SK-N-SH treated with all-trans-retinoic acid at 6 μM for 48 hours (cell line): ENCODE measurements around the gene SLC7A1.

Experiments used
- ATAC-seq: fragments of 200-7000 bp; cut with Tn5 transposase; 3 replicates; pipeline ENCODE4 v1.9.1; 2020; ENCODE audit warnings: mild to moderate bottlenecking, moderate library complexity
- ESRRG ChIP-seq: fragments of 250-450 bp; sonication (Bioruptor Pico); IDR thresholded peaks from 2 replicates; pipeline ENCODE4 v1.6.1; 2021; ENCODE audit warnings: mild to moderate bottlenecking
- GLIS3 ChIP-seq: fragments of 250-450 bp; sonication (Bioruptor Pico); IDR thresholded peaks from 2 replicates; pipeline ENCODE4 v1.5.0; 2020; ENCODE audit warnings: mild to moderate bottlenecking, moderate library complexity
- ISL1 ChIP-seq: fragments of 250-450 bp; sonication (Bioruptor Pico); IDR thresholded peaks from 2 replicates; pipeline ENCODE4 v2.1.2; 2022; ENCODE audit warnings: mild to moderate bottlenecking, moderate library complexity
- OSR1 ChIP-seq: fragments of 250-450 bp; sonication (Bioruptor Pico); IDR thresholded peaks from 2 replicates; pipeline ENCODE4 v1.8.0; 2022; ENCODE audit warnings: moderate library complexity, mild to moderate bottlenecking, inconsistent platforms
- PPARA ChIP-seq: fragments of 250-450 bp; sonication (Bioruptor Pico); IDR thresholded peaks from 2 replicates; pipeline ENCODE4 v1.5.0; 2020; ENCODE audit warnings: mild to moderate bottlenecking, borderline replicate concordance
- RARB ChIP-seq: fragments of 250-450 bp; sonication (Bioruptor Pico); IDR thresholded peaks from 2 replicates; pipeline ENCODE4 v1.8.0; 2021; ENCODE audit warnings: mild to moderate bottlenecking, moderate library complexity
- SNAI2 ChIP-seq: fragments of 250-450 bp; sonication (Bioruptor Pico); IDR thresholded peaks from 2 replicates; pipeline ENCODE4 v1.5.0; 2020; ENCODE audit warnings: mild to moderate bottlenecking, moderate library complexity
- TCF4 ChIP-seq: fragments of 250-450 bp; sonication (Bioruptor Pico); IDR thresholded peaks from 2 replicates; pipeline ENCODE4 v1.8.0; 2021; ENCODE audit warnings: mild to moderate bottlenecking, moderate library complexity, borderline replicate concordance
- TOX ChIP-seq: fragments of 250-450 bp; sonication (Bioruptor Pico); IDR thresholded peaks from 2 replicates; pipeline ENCODE4 v1.8.0; 2021; ENCODE audit warnings: mild to moderate bottlenecking, moderate library complexity, borderline replicate concordance
- ZC3H10 ChIP-seq: fragments of 250-450 bp; sonication (Bioruptor Pico); IDR thresholded peaks from 2 replicates; pipeline ENCODE4 v1.5.1; 2021; ENCODE audit warnings: mild to moderate bottlenecking, moderate library complexity
- ZFP3 ChIP-seq: fragments of 250-450 bp; sonication (Bioruptor Pico); IDR thresholded peaks from 2 replicates; pipeline ENCODE4 v1.5.0; 2020; ENCODE audit warnings: mild to moderate bottlenecking, moderate library complexity
- ZFP30 ChIP-seq: fragments of 450-650 bp; formaldehyde crosslinking; IDR thresholded peaks from 2 replicates; pipeline ENCODE4 v1.5.0; 2022; ENCODE audit warnings: mild to moderate bottlenecking, moderate library complexity
- ZNF565 ChIP-seq: fragments of 450-650 bp; formaldehyde crosslinking; conservative IDR thresholded peaks from 2 replicates; pipeline ENCODE4 v1.5.0; 2020; ENCODE audit warnings: low read depth, mild to moderate bottlenecking, moderate library complexity
- ZNF70 ChIP-seq: fragments of 450-650 bp; formaldehyde crosslinking; IDR thresholded peaks from 2 replicates; pipeline ENCODE4 v1.5.0; 2020; ENCODE audit warnings: mild to moderate bottlenecking, moderate library complexity
- ZNF8 ChIP-seq: fragments of 450-650 bp; formaldehyde crosslinking; IDR thresholded peaks from 2 replicates; pipeline ENCODE4 v1.5.0; 2020; ENCODE audit warnings: mild to moderate bottlenecking, moderate library complexity
- TF ChIP-seq, protein P1 (sequence below): fragments of 250-450 bp; sonication (Bioruptor Pico); IDR thresholded peaks from 2 replicates; pipeline ENCODE4 v1.5.1; 2021; ENCODE audit warnings: mild to moderate bottlenecking, moderate library complexity
- TF ChIP-seq, protein P2 (sequence below): fragments of 250-450 bp; sonication (Bioruptor Pico); IDR thresholded peaks from 2 replicates; pipeline ENCODE4 v1.5.1; 2020; ENCODE audit warnings: low read depth, mild to moderate bottlenecking, moderate library complexity
- TF ChIP-seq, protein P3 (sequence below): fragments of 250-450 bp; sonication (Bioruptor Pico); IDR thresholded peaks from 2 replicates; pipeline ENCODE4 v1.5.0; 2020; ENCODE audit warnings: mild to moderate bottlenecking, moderate library complexity
- TF ChIP-seq, protein P4 (sequence below): fragments of 250-450 bp; sonication (Bioruptor Pico); IDR thresholded peaks from 2 replicates; pipeline ENCODE4 v1.8.0; 2020; ENCODE audit warnings: mild to moderate bottlenecking, moderate library complexity, borderline replicate concordance

The SLC7A1 gene

DNA sequence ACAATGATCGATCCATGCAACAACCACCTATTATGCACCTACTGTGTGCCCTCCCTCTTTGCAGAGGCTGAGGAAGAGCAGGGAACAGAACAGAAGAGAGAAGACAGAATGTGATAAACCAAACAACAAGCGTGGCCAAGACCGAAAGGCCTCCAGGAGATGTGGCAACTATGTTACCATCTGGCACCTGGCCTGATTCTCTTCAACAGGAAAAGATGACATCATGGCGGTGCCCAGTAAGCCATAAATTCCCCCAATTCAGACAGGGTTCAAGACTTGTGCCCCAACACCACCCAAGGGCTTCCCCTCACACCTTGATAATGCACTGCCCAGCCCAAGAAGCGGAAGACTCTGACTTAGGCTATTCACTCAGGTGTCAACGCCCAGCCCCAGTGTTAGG lies 44.3 kb downstream of the SLC7A1 start:
- no peak for ATAC-seq
- TF ChIP-seq ZC3H10 (CRISPR knock-in tag) (no peak), ZFP3 (CRISPR knock-in tag) (no peak), ISL1 (CRISPR knock-in tag) (no peak), ESRRG (CRISPR knock-in tag) (no peak), PPARA (CRISPR knock-in tag) (no peak), ZNF565 (CRISPR knock-in tag) (no peak), GLIS3 (no peak), TOX (CRISPR knock-in tag) (no peak)
- TF ChIP-seq, protein P1, sequence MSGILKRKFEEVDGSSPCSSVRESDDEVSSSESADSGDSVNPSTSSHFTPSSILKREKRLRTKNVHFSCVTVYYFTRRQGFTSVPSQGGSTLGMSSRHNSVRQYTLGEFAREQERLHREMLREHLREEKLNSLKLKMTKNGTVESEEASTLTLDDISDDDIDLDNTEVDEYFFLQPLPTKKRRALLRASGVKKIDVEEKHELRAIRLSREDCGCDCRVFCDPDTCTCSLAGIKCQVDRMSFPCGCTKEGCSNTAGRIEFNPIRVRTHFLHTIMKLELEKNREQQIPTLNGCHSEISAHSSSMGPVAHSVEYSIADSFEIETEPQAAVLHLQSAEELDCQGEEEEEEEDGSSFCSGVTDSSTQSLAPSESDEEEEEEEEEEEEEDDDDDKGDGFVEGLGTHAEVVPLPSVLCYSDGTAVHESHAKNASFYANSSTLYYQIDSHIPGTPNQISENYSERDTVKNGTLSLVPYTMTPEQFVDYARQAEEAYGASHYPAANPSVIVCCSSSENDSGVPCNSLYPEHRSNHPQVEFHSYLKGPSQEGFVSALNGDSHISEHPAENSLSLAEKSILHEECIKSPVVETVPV (CRISPR knock-in tag): no peak
- TF ChIP-seq, all 23 proteins: peak for 0

DNA sequence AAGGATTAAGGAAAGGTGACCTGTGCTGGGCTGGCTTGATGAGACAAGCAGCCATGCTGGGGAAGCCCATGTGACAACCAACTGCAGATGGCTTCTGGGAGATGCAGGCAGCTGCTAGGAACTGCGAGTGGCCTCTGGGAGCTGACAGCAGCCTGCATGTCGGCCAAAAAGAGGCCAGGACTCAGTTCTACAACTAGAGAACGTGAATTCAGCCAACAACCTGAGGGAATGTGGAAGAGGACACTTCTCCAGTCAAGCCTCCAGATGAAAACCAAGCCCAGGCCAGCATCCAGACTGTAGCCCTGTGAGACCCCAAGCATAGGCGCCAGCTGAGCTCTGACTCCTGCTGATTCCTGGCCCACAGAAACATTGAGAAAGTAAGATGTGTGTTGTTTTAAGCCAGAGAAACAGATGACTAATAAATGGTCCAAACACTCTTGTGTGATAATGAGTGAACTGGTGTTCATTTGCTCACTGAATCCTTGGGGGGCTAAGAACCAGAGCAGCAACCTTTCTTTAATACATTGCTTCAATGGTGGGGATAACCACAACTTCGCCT lies 45.0 kb downstream of the SLC7A1 start:
- TF ChIP-seq ESRRG (CRISPR knock-in tag) (no peak), ISL1 (CRISPR knock-in tag) (no peak), TCF4 (CRISPR knock-in tag) (no peak), PPARA (CRISPR knock-in tag) (no peak), RARB (CRISPR knock-in tag) (no peak), TOX (CRISPR knock-in tag) (no peak), OSR1 (CRISPR knock-in tag) (no peak), ZNF8 (CRISPR knock-in tag) (no peak), ZFP30 (CRISPR knock-in tag) (no peak), SNAI2 (CRISPR knock-in tag) (no peak), ZNF565 (CRISPR knock-in tag) (no peak)
- TF ChIP-seq, protein P2, sequence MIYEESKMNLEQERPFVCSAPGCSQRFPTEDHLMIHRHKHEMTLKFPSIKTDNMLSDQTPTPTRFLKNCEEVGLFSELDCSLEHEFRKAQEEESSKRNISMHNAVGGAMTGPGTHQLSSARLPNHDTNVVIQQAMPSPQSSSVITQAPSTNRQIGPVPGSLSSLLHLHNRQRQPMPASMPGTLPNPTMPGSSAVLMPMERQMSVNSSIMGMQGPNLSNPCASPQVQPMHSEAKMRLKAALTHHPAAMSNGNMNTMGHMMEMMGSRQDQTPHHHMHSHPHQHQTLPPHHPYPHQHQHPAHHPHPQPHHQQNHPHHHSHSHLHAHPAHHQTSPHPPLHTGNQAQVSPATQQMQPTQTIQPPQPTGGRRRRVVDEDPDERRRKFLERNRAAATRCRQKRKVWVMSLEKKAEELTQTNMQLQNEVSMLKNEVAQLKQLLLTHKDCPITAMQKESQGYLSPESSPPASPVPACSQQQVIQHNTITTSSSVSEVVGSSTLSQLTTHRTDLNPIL (CRISPR knock-in tag): no peak
- TF ChIP-seq, all 23 proteins: peak for 0
- no peak for ATAC-seq

DNA sequence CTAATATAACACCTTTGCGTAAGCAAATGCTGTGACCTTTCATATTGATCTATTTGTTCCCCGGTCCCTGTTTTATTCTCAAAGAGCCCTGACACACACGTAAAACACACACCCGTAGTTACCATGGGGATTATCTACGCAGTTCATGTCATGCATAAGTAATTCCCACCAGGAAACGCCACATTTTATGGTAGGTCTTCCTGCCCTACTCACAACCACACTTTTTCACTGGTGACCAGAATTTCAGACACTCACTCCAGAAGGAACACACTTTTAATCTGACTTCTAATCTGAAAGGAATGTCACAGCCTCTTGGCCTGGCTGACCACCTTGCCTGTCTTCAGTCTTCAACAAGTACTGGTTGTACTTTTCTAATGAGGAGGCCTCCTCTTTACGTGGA lies 46.8 kb downstream of the SLC7A1 start:
- TF ChIP-seq, protein P3, sequence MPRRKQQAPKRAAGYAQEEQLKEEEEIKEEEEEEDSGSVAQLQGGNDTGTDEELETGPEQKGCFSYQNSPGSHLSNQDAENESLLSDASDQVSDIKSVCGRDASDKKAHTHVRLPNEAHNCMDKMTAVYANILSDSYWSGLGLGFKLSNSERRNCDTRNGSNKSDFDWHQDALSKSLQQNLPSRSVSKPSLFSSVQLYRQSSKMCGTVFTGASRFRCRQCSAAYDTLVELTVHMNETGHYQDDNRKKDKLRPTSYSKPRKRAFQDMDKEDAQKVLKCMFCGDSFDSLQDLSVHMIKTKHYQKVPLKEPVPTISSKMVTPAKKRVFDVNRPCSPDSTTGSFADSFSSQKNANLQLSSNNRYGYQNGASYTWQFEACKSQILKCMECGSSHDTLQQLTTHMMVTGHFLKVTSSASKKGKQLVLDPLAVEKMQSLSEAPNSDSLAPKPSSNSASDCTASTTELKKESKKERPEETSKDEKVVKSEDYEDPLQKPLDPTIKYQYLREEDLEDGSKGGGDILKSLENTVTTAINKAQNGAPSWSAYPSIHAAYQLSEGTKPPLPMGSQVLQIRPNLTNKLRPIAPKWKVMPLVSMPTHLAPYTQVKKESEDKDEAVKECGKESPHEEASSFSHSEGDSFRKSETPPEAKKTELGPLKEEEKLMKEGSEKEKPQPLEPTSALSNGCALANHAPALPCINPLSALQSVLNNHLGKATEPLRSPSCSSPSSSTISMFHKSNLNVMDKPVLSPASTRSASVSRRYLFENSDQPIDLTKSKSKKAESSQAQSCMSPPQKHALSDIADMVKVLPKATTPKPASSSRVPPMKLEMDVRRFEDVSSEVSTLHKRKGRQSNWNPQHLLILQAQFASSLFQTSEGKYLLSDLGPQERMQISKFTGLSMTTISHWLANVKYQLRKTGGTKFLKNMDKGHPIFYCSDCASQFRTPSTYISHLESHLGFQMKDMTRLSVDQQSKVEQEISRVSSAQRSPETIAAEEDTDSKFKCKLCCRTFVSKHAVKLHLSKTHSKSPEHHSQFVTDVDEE (CRISPR knock-in tag): no peak
- TF ChIP-seq ZFP30 (CRISPR knock-in tag) (no peak), ISL1 (CRISPR knock-in tag) (no peak), OSR1 (CRISPR knock-in tag) (no peak), ZNF70 (CRISPR knock-in tag) (no peak), ZNF8 (CRISPR knock-in tag) (no peak), ZNF565 (CRISPR knock-in tag) (no peak), TCF4 (CRISPR knock-in tag) (no peak), TOX (CRISPR knock-in tag) (no peak)
- TF ChIP-seq, protein P4, sequence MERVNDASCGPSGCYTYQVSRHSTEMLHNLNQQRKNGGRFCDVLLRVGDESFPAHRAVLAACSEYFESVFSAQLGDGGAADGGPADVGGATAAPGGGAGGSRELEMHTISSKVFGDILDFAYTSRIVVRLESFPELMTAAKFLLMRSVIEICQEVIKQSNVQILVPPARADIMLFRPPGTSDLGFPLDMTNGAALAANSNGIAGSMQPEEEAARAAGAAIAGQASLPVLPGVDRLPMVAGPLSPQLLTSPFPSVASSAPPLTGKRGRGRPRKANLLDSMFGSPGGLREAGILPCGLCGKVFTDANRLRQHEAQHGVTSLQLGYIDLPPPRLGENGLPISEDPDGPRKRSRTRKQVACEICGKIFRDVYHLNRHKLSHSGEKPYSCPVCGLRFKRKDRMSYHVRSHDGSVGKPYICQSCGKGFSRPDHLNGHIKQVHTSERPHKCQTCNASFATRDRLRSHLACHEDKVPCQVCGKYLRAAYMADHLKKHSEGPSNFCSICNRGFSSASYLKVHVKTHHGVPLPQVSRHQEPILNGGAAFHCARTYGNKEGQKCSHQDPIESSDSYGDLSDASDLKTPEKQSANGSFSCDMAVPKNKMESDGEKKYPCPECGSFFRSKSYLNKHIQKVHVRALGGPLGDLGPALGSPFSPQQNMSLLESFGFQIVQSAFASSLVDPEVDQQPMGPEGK (CRISPR knock-in tag): no peak
- TF ChIP-seq, protein P1 (CRISPR knock-in tag): no peak
- ATAC-seq: no peak
